Mesenchymal stem cell (in vitro differentiated cells and primary cell): ENCODE measurements around the gene TAAR8.

ENCODE experiments used
- DNase-seq: peaks from one replicate; pipeline ENCODE4 v3.0.0-alpha.2; 2013
- H2AFZ ChIP-seq: one replicate; pipeline ENCODE4 v1.6.1; 2013; ENCODE audit warnings: low read depth, mild to moderate bottlenecking, control low read depth, inconsistent platforms, low read length, moderate library complexity
- H2AK5ac ChIP-seq: 2 replicates; pipeline ENCODE4 v1.6.1; 2013; ENCODE audit warnings: low read length, moderate library complexity, mild to moderate bottlenecking, inconsistent platforms; ENCODE audit not compliant: severe bottlenecking
- H2BK120ac ChIP-seq: one replicate; pipeline ENCODE4 v1.6.1; 2013; ENCODE audit warnings: low read depth, mild to moderate bottlenecking, inconsistent platforms, low read length, moderate library complexity
- H2BK12ac ChIP-seq, 2 experiments: one replicate each; pipeline ENCODE4 v1.6.1; 2013; ENCODE audit warnings: inconsistent platforms in 2 of 2, low read length in 2 of 2, mild to moderate bottlenecking in 2 of 2, moderate library complexity in 2 of 2, control low read depth in 1 of 2
- H2BK15ac ChIP-seq: one replicate; pipeline ENCODE4 v1.6.1; 2013; ENCODE audit warnings: mild to moderate bottlenecking, low read depth, inconsistent platforms; ENCODE audit not compliant: poor library complexity, severe bottlenecking
- H2BK5ac ChIP-seq: 2 replicates; pipeline ENCODE4 v1.6.1; 2013; ENCODE audit warnings: low read depth, mild to moderate bottlenecking, low read length, control low read depth, inconsistent platforms; ENCODE audit not compliant: poor library complexity, severe bottlenecking
- H3K14ac ChIP-seq, 2 experiments: one replicate each; pipeline ENCODE4 v1.6.1; 2013; ENCODE audit warnings: inconsistent platforms in 2 of 2, low read length in 2 of 2, control low read depth in 1 of 2, mild to moderate bottlenecking in 1 of 2, moderate library complexity in 1 of 2
- H3K18ac ChIP-seq, 2 experiments: one replicate each; pipeline ENCODE4 v1.6.1; 2013; ENCODE audit warnings: inconsistent platforms in 2 of 2, low read length in 2 of 2, control low read depth in 1 of 2, low read depth in 1 of 2, mild to moderate bottlenecking in 1 of 2
- H3K23ac ChIP-seq, 2 experiments: one replicate each; pipeline ENCODE4 v1.6.1; 2013; ENCODE audit warnings: inconsistent platforms in 2 of 2, low read length in 2 of 2, mild to moderate bottlenecking in 2 of 2, moderate library complexity in 2 of 2, control low read depth in 1 of 2
- H3K27ac ChIP-seq: 2 replicates; pipeline ENCODE4 v1.5.1; 2013; ENCODE audit warnings: mild to moderate bottlenecking, moderate library complexity, low read length, control low read depth, inconsistent platforms; ENCODE audit not compliant: poor library complexity, severe bottlenecking
- H3K27me3 ChIP-seq, 2 experiments: 2 replicates each; pipeline versions ENCODE4 v1.6.1 to v1.7.0; 2013; ENCODE audit warnings: low read length in 2 of 2, mild to moderate bottlenecking in 2 of 2, moderate library complexity in 2 of 2, control low read depth in 1 of 2, inconsistent platforms in 1 of 2; ENCODE audit not compliant: control insufficient read depth in 1 of 2, insufficient read depth in 1 of 2
- H3K36me3 ChIP-seq, 2 experiments: 2 replicates each; pipeline versions ENCODE4 v1.6.1 to v1.7.0; 2013; ENCODE audit warnings: low read length in 2 of 2, control low read depth in 1 of 2, inconsistent platforms in 1 of 2, low read depth in 1 of 2, mild to moderate bottlenecking in 1 of 2; ENCODE audit not compliant: insufficient read depth in 2 of 2, control insufficient read depth in 1 of 2
- H3K4ac ChIP-seq, 2 experiments: one replicate each; pipeline ENCODE4 v1.6.1; 2013; ENCODE audit warnings: inconsistent platforms in 2 of 2, low read length in 2 of 2, mild to moderate bottlenecking in 2 of 2, moderate library complexity in 2 of 2, control low read depth in 1 of 2, low read depth in 1 of 2
- H3K4me1 ChIP-seq: 2 replicates; pipeline ENCODE4 v1.6.1; 2013; ENCODE audit warnings: low read depth, low read length, control low read depth; ENCODE audit not compliant: control insufficient read depth, insufficient read depth
- H3K4me2 ChIP-seq: 2 replicates; pipeline ENCODE4 v1.6.1; 2013; ENCODE audit warnings: low read length, mild to moderate bottlenecking, inconsistent platforms; ENCODE audit not compliant: poor library complexity, severe bottlenecking
- H3K4me3 ChIP-seq, 2 experiments: 2 replicates each; pipeline versions ENCODE4 v1.5.1 to v1.7.0; 2013; ENCODE audit warnings: low read length in 2 of 2, mild to moderate bottlenecking in 2 of 2, control low read depth in 1 of 2, low read depth in 1 of 2; ENCODE audit not compliant: insufficient read depth in 1 of 2
- H3K79me1 ChIP-seq: replicated peaks from 2 replicates; pipeline ENCODE4 v1.6.1; 2013; ENCODE audit warnings: mild to moderate bottlenecking, control low read depth, low read length, inconsistent platforms; ENCODE audit not compliant: poor library complexity, severe bottlenecking
- H3K9ac ChIP-seq: 2 replicates; pipeline ENCODE4 v1.7.0; 2013; ENCODE audit warnings: mild to moderate bottlenecking, low read length, moderate library complexity
- H3K9me3 ChIP-seq: 2 replicates; pipeline ENCODE4 v1.7.0; 2013; ENCODE audit warnings: mild to moderate bottlenecking, low read length; ENCODE audit not compliant: control insufficient read depth
- H4K8ac ChIP-seq: one replicate; pipeline ENCODE4 v1.6.1; 2013; ENCODE audit warnings: inconsistent platforms, mild to moderate bottlenecking, low read length, moderate library complexity
- H4K91ac ChIP-seq: one replicate; pipeline ENCODE4 v1.6.1; 2013; ENCODE audit warnings: mild to moderate bottlenecking, low read length, inconsistent platforms
- WGBS: methylation state at CpG from one replicate; pipeline ENCODE4 v1.1.7; 2013; ENCODE audit warnings: mixed read lengths; 5-methylcytosine and 5-hydroxymethylcytosine counted together

TAAR8 gene

DNA sequence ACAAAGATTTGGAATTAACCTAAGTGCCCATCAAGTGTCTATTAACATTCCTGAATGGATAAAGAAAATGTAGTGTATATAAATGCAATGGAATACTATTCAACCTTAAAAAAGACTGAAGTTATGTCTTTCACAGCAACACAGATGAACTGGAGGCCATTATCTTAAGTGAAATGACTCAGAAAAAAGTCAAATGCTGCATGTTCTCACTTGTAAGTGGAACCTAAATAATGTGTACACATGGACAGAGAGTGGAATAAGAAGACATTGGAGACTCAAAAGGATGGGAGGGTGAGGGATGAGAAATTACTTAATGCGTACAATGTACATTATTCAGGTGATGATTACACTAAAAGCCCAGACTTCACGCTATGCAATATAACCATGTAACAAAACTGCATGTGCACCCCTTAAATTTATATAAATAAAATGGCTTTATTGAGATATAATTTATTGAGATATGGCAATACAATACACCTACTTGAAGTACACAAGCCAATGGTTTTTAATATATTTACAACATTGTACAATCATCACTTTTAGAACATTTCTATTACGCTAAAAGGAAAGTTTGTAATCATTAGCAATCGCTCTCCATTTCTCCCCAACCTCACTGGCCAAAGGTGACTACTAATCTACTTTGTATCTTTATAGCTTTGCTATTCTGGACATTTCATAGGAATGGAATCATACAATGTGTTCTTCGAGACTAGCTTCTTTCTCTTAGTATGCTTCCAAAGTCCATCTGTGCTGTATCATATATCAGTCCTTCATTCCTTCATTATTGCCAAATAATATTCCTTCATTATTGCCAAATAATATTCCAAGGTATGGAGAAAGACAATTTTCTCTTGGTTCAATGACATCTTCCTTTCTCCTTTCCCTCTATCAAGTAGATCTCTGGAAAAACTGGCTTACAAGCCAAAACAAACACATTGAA, 45.3 kb upstream of the TAAR8 start:
- H3K27ac ChIP-seq: no peak overlapping the region
- peaks cover 9 to 31% of the 10 kb centered on the region in 2 experiments for H3K36me3 ChIP-seq
- no peak overlapping the region for H2BK5ac ChIP-seq
- H3K18ac ChIP-seq: no peak overlapping the region
- no peak overlapping the region for H2BK15ac ChIP-seq
- no peaks in the 10 kb centered on the region for H3K27me3 ChIP-seq
- no peak overlapping the region for H4K91ac ChIP-seq
- H3K4me3 ChIP-seq: no peak overlapping the region
- no peak overlapping the region for H3K4ac ChIP-seq
- H4K8ac ChIP-seq: no peak overlapping the region
- no peak overlapping the region for H2BK12ac ChIP-seq
- DNase-seq: no peak
- no peak overlapping the region for H3K9ac ChIP-seq
- H2BK120ac ChIP-seq: no peak overlapping the region
- H3K79me1 ChIP-seq: no peaks in the 10 kb centered on the region
- no peak overlapping the region for H3K4me2 ChIP-seq
- no peaks in the 10 kb centered on the region for H3K9me3 ChIP-seq
- no peak overlapping the region for H3K23ac ChIP-seq
- no peak overlapping the region for H2AK5ac ChIP-seq
- no peak overlapping the region for H2AFZ ChIP-seq
- no peak overlapping the region for H3K14ac ChIP-seq
- peaks cover 2% of the 10 kb centered on the region for H3K4me1 ChIP-seq
- WGBS: 98% methylated on average over 3 of the region's 5 CpGs

DNA sequence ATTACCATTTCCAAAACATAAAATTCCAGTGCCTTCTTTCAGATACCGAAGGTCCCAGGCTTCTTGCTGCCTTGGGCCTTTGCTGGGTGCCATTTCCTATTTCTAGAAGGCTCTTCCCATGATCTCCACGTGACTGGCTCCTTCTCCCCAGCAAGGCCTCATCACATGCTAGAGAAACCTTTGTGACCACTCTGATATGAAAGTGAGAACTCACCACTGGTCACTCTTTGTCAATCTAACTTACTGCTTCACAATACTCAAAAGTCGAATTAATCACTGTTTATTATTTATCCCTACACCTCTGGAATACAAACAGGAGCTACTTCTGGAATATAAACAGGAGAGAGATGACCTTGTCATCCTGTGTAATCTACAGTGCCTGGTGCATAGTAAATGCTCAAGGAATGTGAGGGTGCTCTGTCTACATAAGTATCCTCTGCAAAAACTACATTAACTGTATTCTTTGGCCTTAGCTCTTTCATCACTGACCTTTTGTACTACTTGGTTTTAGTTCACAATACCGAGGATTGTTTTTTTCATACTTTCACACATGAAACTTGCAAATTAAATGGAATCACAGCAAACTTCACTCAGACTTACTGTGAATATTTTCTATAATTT, 41.2 kb upstream of the TAAR8 start:
- Histone ChIP-seq H3K23ac (no peak overlapping the region), H3K4me3 (peak overlapping the region in 1 of 2 experiments; percentile 78), H2AFZ (no peak overlapping the region), H2BK120ac (no peak overlapping the region), H3K27me3 (no peaks in the 10 kb centered on the region), H2BK15ac (no peak overlapping the region), H4K8ac (no peak overlapping the region), H3K79me1 (no peaks in the 10 kb centered on the region), H3K4me2 (peak overlapping the region; percentile 78), H3K9ac (peak overlapping the region; percentile 91), H2BK5ac (no peak overlapping the region), H4K91ac (no peak overlapping the region), H3K27ac (peak overlapping the region; percentile 69), H2AK5ac (no peak overlapping the region), H3K36me3 (peaks cover 9 to 23% of the 10 kb centered on the region in 2 experiments), H3K9me3 (no peaks in the 10 kb centered on the region), H3K18ac (no peak overlapping the region), H3K4ac (no peak overlapping the region), H3K4me1 (no peaks in the 10 kb centered on the region), H2BK12ac (no peak overlapping the region), H3K14ac (no peak overlapping the region)
- WGBS: 63% methylated on average over 3 of the region's 4 CpGs
- DNase-seq: peak; percentile 36

DNA sequence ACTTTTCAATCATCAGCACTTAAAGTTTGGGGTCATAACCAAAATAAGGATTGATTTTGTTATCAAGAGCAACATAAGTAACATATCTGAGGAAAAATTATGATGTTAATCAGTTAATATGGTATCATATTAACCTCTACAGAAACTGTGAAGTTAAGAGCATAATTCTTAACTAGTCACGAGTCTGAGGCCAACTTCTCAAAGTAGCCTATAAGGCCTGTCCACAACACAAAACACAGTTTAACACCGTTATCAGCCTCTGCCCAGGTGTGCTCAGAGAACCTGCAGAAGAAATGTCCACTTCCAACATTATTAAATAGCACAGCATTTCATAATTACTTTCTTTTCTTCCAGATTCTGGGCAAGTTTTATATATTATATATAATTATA, 40.6 kb upstream of the TAAR8 start:
- no peak overlapping the region for H2AK5ac ChIP-seq
- peak overlapping the region in 1 of 2 experiments; percentile 78 for H3K4me3 ChIP-seq
- no peak for DNase-seq
- 52% methylated on average over 2 of the region's 2 CpGs for WGBS
- no peak overlapping the region for H2BK12ac ChIP-seq
- peak overlapping the region; percentile 67 for H3K27ac ChIP-seq
- peak overlapping the region; percentile 26 for H3K4me2 ChIP-seq
- H2BK5ac ChIP-seq: no peak overlapping the region
- H3K79me1 ChIP-seq: no peaks in the 10 kb centered on the region
- no peak overlapping the region for H2BK120ac ChIP-seq
- H2BK15ac ChIP-seq: no peak overlapping the region
- H3K9ac ChIP-seq: peak overlapping the region; percentile 91
- H3K36me3 ChIP-seq: peaks cover 9 to 21% of the 10 kb centered on the region in 2 experiments
- H3K4me1 ChIP-seq: no peaks in the 10 kb centered on the region
- no peaks in the 10 kb centered on the region for H3K9me3 ChIP-seq
- H2AFZ ChIP-seq: no peak overlapping the region
- H3K18ac ChIP-seq: no peak overlapping the region
- H4K8ac ChIP-seq: no peak overlapping the region
- no peak overlapping the region for H3K4ac ChIP-seq
- no peak overlapping the region for H3K14ac ChIP-seq
- H3K23ac ChIP-seq: no peak overlapping the region
- no peak overlapping the region for H4K91ac ChIP-seq
- H3K27me3 ChIP-seq: no peaks in the 10 kb centered on the region

DNA sequence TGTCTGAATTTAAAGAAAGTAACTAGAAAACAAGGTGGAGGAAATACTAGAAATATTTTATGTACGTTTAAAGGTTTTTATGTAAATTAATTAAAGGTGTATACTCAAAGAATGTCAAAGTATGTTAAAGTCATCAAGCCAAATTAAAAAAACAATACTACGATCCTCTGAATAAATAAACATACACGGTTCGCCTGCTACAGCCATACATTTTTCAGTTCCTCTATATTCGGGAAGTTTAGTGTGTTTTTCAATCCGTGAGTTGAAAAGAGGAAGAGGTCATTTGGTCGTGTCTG, 40.2 kb upstream of the TAAR8 start:
- peak overlapping the region; percentile 82 for H3K27ac ChIP-seq
- H3K4me3 ChIP-seq: peak overlapping the region; percentile 78 to 92
- no peak overlapping the region for H2AK5ac ChIP-seq
- 0% methylated on average over 3 of the region's 7 CpGs for WGBS
- H3K27me3 ChIP-seq: no peaks in the 10 kb centered on the region
- no peak for DNase-seq
- no peaks in the 10 kb centered on the region for H3K4me1 ChIP-seq
- peak overlapping the region; percentile 91 for H2AFZ ChIP-seq
- no peak overlapping the region for H2BK12ac ChIP-seq
- no peak overlapping the region for H2BK15ac ChIP-seq
- peak overlapping the region; percentile 89 to 93 for H3K18ac ChIP-seq
- H3K9ac ChIP-seq: peak overlapping the region; percentile 91
- no peak overlapping the region for H2BK120ac ChIP-seq
- no peak overlapping the region for H2BK5ac ChIP-seq
- peaks cover 9 to 18% of the 10 kb centered on the region in 2 experiments for H3K36me3 ChIP-seq
- H3K9me3 ChIP-seq: no peaks in the 10 kb centered on the region
- H3K79me1 ChIP-seq: no peaks in the 10 kb centered on the region
- no peak overlapping the region for H4K91ac ChIP-seq
- H3K4me2 ChIP-seq: peak overlapping the region; percentile 14
- H4K8ac ChIP-seq: peak overlapping the region; percentile 40
- peak overlapping the region; percentile 77 to 86 for H3K4ac ChIP-seq
- H3K23ac ChIP-seq: no peak overlapping the region
- H3K14ac ChIP-seq: no peak overlapping the region
